ENCODE results near the gene MLX. TPM values are rescaled to one million over a fixed set of nuclear protein-coding genes. Genes with fewer than 3 reads are reported as not detected.
A peak's percentile ranks its signal among the peaks of the same experiment; 100 is the strongest.
"Not testable (repeated sequence)": the region's sequence is repeated elsewhere in the genome, so short reads cannot be mapped to it uniquely, and the experiment has no call there.

Gene MLX
- total RNA-seq, 2 experiments from 2014 or later, result 42.7 to 45.9 TPM

DNA sequence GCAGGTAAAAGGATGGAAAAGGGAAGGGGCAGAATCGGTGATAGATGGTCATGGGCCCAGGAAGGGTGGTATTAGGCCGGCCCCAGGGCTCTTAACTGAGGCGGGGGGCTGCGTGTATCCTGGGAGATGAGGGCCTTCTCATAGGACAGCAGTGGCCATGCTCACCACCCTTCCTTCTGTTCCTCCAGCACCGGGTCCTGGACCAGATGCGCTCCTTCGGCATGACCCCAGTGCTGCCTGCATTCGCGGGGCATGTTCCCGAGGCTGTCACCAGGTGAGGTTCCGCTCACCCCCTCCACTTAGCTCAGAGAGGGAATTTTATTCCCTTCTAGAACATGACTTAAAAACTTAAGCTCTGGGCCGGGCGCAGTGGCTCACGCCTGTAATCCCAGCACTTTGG lies 28.4 kb upstream of the MLX start:
- POLR2A ChIA-PET, result no interaction called here
- CTCF ChIA-PET, result interaction anchor here (0.5 to 1.4 kb wide), 2 partner anchors 11 to 52 kb away, joined by 3 to 5 read pairs; no protein-coding TSS in a partner anchor
- DNase-seq (no peak), ATAC-seq (no peak)
- Mint-ChIP-seq H3K36me3 (ENCODE audit: low read depth) (peaks cover 22% of the 10 kb centered on the region), H3K9me3 (no peaks in the 10 kb centered on the region), H3K27me3 (no peaks in the 10 kb centered on the region), H3K4me1 (ENCODE audit: low read depth) (peaks cover 31% of the 10 kb centered on the region), H3K4me3 (no peak overlapping the region), H3K27ac (no peak overlapping the region)
- intact Hi-C loops (cut with micrococcal nuclease), result no loop called here
- no peak for TF ChIP-seq CTCF (IDR thresholded peaks at IDR 0.05)

DNA sequence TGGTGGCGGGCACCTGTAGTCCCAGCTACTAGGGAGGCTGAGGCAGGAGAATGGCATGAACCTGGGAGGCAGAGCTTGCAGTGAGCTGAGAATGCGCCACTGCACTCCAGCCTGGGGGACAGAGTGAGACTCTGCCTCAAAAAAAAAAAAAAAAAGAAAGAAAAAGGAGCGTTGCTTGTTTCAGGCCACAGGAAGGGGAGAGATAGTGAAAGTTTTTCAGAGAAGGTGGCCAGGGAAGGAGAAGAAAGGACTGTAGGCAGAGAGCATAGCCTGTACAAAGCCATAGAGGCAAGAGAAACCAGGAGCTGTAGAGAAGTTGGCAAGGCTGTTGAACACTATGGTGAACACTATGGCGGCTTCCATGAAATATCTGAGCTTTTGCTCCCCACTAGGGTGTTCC lies 26.3 kb upstream of the MLX start:
- POLR2A ChIA-PET, result interaction anchor here (0.9 to 3.3 kb wide), 5 partner anchors 9 to 283 kb away, joined by 3 to 12 read pairs (median 5); partner anchors contain the start of genes BECN1 and PSMC3IP
- H3K9me3 Mint-ChIP-seq; DNase-seq; intact Hi-C loops (cut with micrococcal nuclease); H3K27me3 Mint-ChIP-seq; ATAC-seq: not testable (repeated sequence)
- peak overlapping the region; percentile 39 for H3K27ac Mint-ChIP-seq
- H3K4me1 Mint-ChIP-seq (ENCODE audit: low read depth), result peaks cover 27% of the 10 kb centered on the region
- peak overlapping the region; percentile 28 for H3K4me3 Mint-ChIP-seq
- CTCF ChIA-PET, result interaction anchor here (0.8 to 2.0 kb wide), 8 partner anchors 10 to 218 kb away, joined by 3 to 6 read pairs (median 4); partner anchors contain the start of gene PSMC3IP
- peaks cover 22% of the 10 kb centered on the region for H3K36me3 Mint-ChIP-seq (ENCODE audit: low read depth)

DNA sequence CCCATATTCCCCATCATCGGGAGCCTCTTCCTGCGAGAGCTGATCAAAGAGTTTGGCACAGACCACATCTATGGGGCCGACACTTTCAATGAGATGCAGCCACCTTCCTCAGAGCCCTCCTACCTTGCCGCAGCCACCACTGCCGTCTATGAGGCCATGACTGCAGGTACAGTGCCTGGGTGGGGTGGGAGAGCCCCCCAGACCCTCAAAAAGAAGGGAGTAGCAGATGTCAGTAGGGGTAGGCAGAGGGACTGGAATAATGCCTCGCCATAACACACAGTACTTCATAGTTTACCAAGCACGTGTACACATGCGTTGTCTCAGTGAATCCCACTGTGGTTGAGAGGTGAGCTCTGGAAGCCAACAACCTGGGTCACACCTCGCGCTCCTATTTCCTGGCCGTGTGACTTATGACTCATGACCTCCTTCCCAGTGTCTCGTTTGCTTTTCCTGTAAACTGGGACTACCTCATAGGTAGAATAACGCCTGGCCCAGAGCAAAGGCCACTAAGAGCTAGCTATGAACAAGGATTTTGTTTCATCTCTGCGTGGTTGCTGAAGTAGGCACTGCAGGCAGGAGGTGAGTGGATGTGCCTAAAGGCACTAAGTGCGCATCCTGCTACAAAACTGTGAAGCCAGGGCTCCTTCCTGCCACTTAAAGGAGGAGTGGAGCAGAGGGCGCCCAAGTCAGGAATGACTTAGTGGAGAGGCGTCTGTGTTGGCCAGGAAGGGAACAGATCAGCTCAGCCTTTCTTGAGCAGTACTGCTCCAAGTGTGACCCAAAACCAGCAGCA lies 25.7 kb upstream of the MLX start:
- ATAC-seq (peak; percentile 29), DNase-seq (no peak)
- POLR2A ChIA-PET, result interaction anchor here (0.6 to 3.3 kb wide), 6 partner anchors 10 to 283 kb away, joined by 3 to 12 read pairs (median 4); partner anchors contain the start of genes BECN1 and PSMC3IP
- intact Hi-C loops (cut with micrococcal nuclease), result no loop called here
- no peaks in the 10 kb centered on the region for H3K9me3 Mint-ChIP-seq
- TF ChIP-seq CTCF (IDR thresholded peaks at IDR 0.05), result no peak
- no peaks in the 10 kb centered on the region for H3K27me3 Mint-ChIP-seq
- peak overlapping the region; percentile 28 for H3K4me3 Mint-ChIP-seq
- CTCF ChIA-PET, result interaction anchor here (0.8 to 2.0 kb wide), 10 partner anchors 9 to 219 kb away, joined by 3 to 6 read pairs (median 4); partner anchors contain the start of gene PSMC3IP
- peaks cover 22% of the 10 kb centered on the region for H3K36me3 Mint-ChIP-seq (ENCODE audit: low read depth)
- H3K4me1 Mint-ChIP-seq (ENCODE audit: low read depth), result peaks cover 25% of the 10 kb centered on the region
- peak overlapping the region; percentile 39 for H3K27ac Mint-ChIP-seq

DNA sequence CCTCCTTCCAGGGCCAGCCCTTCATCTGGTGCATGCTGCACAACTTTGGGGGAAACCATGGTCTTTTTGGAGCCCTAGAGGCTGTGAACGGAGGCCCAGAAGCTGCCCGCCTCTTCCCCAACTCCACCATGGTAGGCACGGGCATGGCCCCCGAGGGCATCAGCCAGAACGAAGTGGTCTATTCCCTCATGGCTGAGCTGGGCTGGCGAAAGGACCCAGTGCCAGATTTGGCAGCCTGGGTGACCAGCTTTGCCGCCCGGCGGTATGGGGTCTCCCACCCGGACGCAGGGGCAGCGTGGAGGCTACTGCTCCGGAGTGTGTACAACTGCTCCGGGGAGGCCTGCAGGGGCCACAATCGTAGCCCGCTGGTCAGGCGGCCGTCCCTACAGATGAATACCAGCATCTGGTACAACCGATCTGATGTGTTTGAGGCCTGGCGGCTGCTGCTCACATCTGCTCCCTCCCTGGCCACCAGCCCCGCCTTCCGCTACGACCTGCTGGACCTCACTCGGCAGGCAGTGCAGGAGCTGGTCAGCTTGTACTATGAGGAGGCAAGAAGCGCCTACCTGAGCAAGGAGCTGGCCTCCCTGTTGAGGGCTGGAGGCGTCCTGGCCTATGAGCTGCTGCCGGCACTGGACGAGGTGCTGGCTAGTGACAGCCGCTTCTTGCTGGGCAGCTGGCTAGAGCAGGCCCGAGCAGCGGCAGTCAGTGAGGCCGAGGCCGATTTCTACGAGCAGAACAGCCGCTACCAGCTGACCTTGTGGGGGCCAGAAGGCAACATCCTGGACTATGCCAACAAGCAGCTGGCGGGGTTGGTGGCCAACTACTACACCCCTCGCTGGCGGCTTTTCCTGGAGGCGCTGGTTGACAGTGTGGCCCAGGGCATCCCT lies 23.5 kb upstream of the MLX start:
- TF ChIP-seq CTCF (IDR thresholded peaks at IDR 0.05), result no peak
- H3K4me3 Mint-ChIP-seq, result no peak overlapping the region

GRCh38 chr17:42544874-42545283 lies 22.0 kb upstream of the MLX start:
- TF ChIP-seq CTCF (IDR thresholded peaks at IDR 0.05), result no peak
- no peaks in the 10 kb centered on the region for H3K9me3 Mint-ChIP-seq
- DNase-seq (no peak), ATAC-seq (no peak)
- no peak overlapping the region for H3K27ac Mint-ChIP-seq
- H3K4me1 Mint-ChIP-seq (ENCODE audit: low read depth), result peaks cover 26% of the 10 kb centered on the region
- intact Hi-C loops (cut with micrococcal nuclease), result no loop called here
- ChIA-PET CTCF (interaction anchor here (1.6 kb wide), 1 partner anchor 8 kb away, joined by 4 read pairs; no protein-coding TSS in a partner anchor), POLR2A (interaction anchor here (0.6 to 1.2 kb wide), 3 partner anchors 9 to 824 kb away, joined by 3 to 6 read pairs (median 4); partner anchors contain the start of gene NAGLU)
- H3K4me3 Mint-ChIP-seq, result no peak overlapping the region
- H3K36me3 Mint-ChIP-seq (ENCODE audit: low read depth), result peaks cover 13% of the 10 kb centered on the region
- no peaks in the 10 kb centered on the region for H3K27me3 Mint-ChIP-seq

More for the DNA sequence above, 23.5 kb upstream of the MLX start:
- DNase-seq (no peak), ATAC-seq (no peak)
- ChIA-PET CTCF (interaction anchor here (1.2 to 1.4 kb wide), 3 partner anchors 10 to 33 kb away, joined by 3 to 6 read pairs (median 4); no protein-coding TSS in a partner anchor), POLR2A (interaction anchor here (1.4 to 3.3 kb wide), 2 partner anchors 11 kb away, joined by 4 to 12 read pairs; no protein-coding TSS in a partner anchor)
- H3K27ac Mint-ChIP-seq, result no peak overlapping the region
- intact Hi-C loops (cut with micrococcal nuclease), result no loop called here
- H3K4me1 Mint-ChIP-seq (ENCODE audit: low read depth), result peaks cover 17% of the 10 kb centered on the region
- H3K36me3 Mint-ChIP-seq (ENCODE audit: low read depth), result peaks cover 19% of the 10 kb centered on the region
- no peaks in the 10 kb centered on the region for H3K27me3 Mint-ChIP-seq
- no peaks in the 10 kb centered on the region for H3K9me3 Mint-ChIP-seq

- H3K27me3 Mint-ChIP-seq, H3K9me3 Mint-ChIP-seq: not testable (repeated sequence)
Observed at GRCh38 chr17:42545755-42546505, 21.0 kb upstream of the MLX start.

More at GRCh38 chr17:42545755-42546505, 21.0 kb upstream of the MLX start:
- POLR2A ChIA-PET, result interaction anchor here (0.6 to 1.2 kb wide), 3 partner anchors 10 to 825 kb away, joined by 3 to 6 read pairs (median 4); partner anchors contain the start of gene NAGLU
- CTCF ChIA-PET, result interaction anchor here (1.6 kb wide), 1 partner anchor 9 kb away, joined by 4 read pairs; no protein-coding TSS in a partner anchor
- ATAC-seq; DNase-seq; H3K4me3 Mint-ChIP-seq; H3K27ac Mint-ChIP-seq; H3K36me3 Mint-ChIP-seq (ENCODE audit: low read depth); intact Hi-C loops (cut with micrococcal nuclease): not testable (repeated sequence)
- peaks cover 20% of the 10 kb centered on the region for H3K4me1 Mint-ChIP-seq (ENCODE audit: low read depth)
